SK-N-SH (cell line): ENCODE measurements around the gene OR7G1. TPM values are rescaled to one million over a fixed set of nuclear protein-coding genes. Genes with fewer than 3 reads are reported as not detected.

ENCODE experiments used
- CTCF ChIA-PET: fragments of 300-600, 350-600 bp; formaldehyde crosslinking; extraction: SDS; loops from one replicate; lab custom pipeline; 2021; lab: Yijun Ruan, JAX
- POLR2A ChIA-PET: fragments of 350-600 bp; sonication (Branson Sonifier 250); formaldehyde crosslinking; extraction: SDS; loops from one replicate; lab custom pipeline; 2020; ENCODE audit warnings: antibody characterized with exemption, inconsistent platforms; lab: Yijun Ruan, JAX
- DNase-seq: peaks from one replicate; pipeline ENCODE4 v3.0.0; 2012
- H2AFZ ChIP-seq: fragments of 200-600 bp; sonication (generic); 2 replicates; pipeline ENCODE4 v1.8.1; 2016; ENCODE audit warnings: antibody characterized with exemption, mild to moderate bottlenecking, low read depth
- H3F3A ChIP-seq: fragments of 200-600 bp; sonication (generic); replicated peaks from 2 replicates; pipeline ENCODE3; 2016; ENCODE audit warnings: antibody characterized with exemption, mild to moderate bottlenecking; ENCODE audit not compliant: insufficient read depth
- H3K27ac ChIP-seq, 2 experiments: fragments of 200-500 bp in 1 of 2; fragments of 200-600 bp in 1 of 2; sonication (Bioruptor generic) in 1 of 2; sonication (generic), shearing (Covaris generic) in 1 of 2; 2 replicates each; pipeline versions ENCODE4 v1.5.1 to v1.6.1; 2014 to 2016; ENCODE audit warnings: low read depth in 2 of 2, inconsistent platforms in 1 of 2, low read length in 1 of 2, mild to moderate bottlenecking in 1 of 2, mixed read lengths in 1 of 2
- H3K27me3 ChIP-seq: fragments of 200-600 bp; sonication (generic), shearing (Covaris generic); 2 replicates; pipeline ENCODE4 v1.6.1; 2016; ENCODE audit warnings: mixed run types; ENCODE audit not compliant: insufficient read depth
- H3K36me3 ChIP-seq, 2 experiments: fragments of 200-500 bp in 1 of 2; fragments of 200-600 bp in 1 of 2; sonication (Bioruptor generic) in 1 of 2; sonication (generic) in 1 of 2; replicated peaks in 1 of 2; 2 replicates each; pipeline versions ENCODE3 to v1.5.1; 2014 to 2016; ENCODE audit warnings: low read length in 1 of 2, mild to moderate bottlenecking in 1 of 2; ENCODE audit not compliant: insufficient read depth in 2 of 2, control insufficient read depth in 1 of 2
- H3K4me1 ChIP-seq, 2 experiments: fragments of 200-500 bp in 1 of 2; fragments of 200-600 bp in 1 of 2; sonication (Bioruptor generic) in 1 of 2; sonication (generic), shearing (Covaris generic) in 1 of 2; 2 replicates each; pipeline versions ENCODE4 v1.5.1 to v1.6.1; 2014 to 2016; ENCODE audit warnings: low read depth in 1 of 2, low read length in 1 of 2, mixed run types in 1 of 2; ENCODE audit not compliant: insufficient read depth in 2 of 2, control insufficient read depth in 1 of 2
- H3K4me2 ChIP-seq: fragments of 200-600 bp; sonication (generic), shearing (Covaris generic); 2 replicates; pipeline ENCODE4 v1.6.1; 2017; ENCODE audit warnings: mixed run types
- H3K4me3 ChIP-seq, 2 experiments: fragments of 200-500 bp in 1 of 2; fragments of 200-600 bp in 1 of 2; sonication (Bioruptor generic) in 1 of 2; sonication (generic), shearing (Covaris generic) in 1 of 2; 2 replicates each; pipeline versions ENCODE4 v1.5.1 to v1.8.1; 2014 to 2016; ENCODE audit warnings: low read depth in 2 of 2, inconsistent platforms in 1 of 2, low read length in 1 of 2, mild to moderate bottlenecking in 1 of 2, mixed read lengths in 1 of 2, moderate library complexity in 1 of 2
- H3K79me2 ChIP-seq: fragments of 200-600 bp; sonication (generic); 2 replicates; pipeline ENCODE4 v1.8.1; 2017; ENCODE audit warnings: mild to moderate bottlenecking; ENCODE audit not compliant: insufficient read depth
- H3K9ac ChIP-seq: fragments of 200-600 bp; sonication (generic); 2 replicates; pipeline ENCODE4 v1.6.1; 2017; ENCODE audit warnings: mixed run types
- H3K9me2 ChIP-seq: fragments of 200-600 bp; sonication (generic); 2 replicates; pipeline ENCODE4 v1.6.1; 2017; ENCODE audit warnings: mixed run types
- H3K9me3 ChIP-seq: fragments of 200-600 bp; sonication (generic); 2 replicates; pipeline ENCODE4 v1.6.1; 2017; ENCODE audit warnings: mixed run types, mild to moderate bottlenecking, moderate library complexity
- H4K20me1 ChIP-seq: fragments of 200-600 bp; sonication (generic); 2 replicates; pipeline ENCODE4 v1.6.1; 2017; ENCODE audit warnings: mild to moderate bottlenecking, mixed run types; ENCODE audit not compliant: insufficient read depth
- CHD2 ChIP-seq: fragments of 150-350 bp; IDR thresholded peaks from 2 replicates; pipeline ENCODE4 v1.6.1; 2018; ENCODE audit warnings: low read length; ENCODE audit not compliant: partially characterized antibody
- ELF1 ChIP-seq: IDR thresholded peaks from 2 replicates; pipeline ENCODE4 v1.4.0; 2012
- EP300 ChIP-seq, 2 experiments: IDR thresholded peaks; 2 replicates each; pipeline versions ENCODE4 v1.4.0 to v1.6.1; 2012; ENCODE audit warnings: borderline replicate concordance in 1 of 2, low read depth in 1 of 2, low read length in 1 of 2
- FOSL2 ChIP-seq: IDR thresholded peaks from 2 replicates; pipeline ENCODE4 v1.4.0; 2012; ENCODE audit warnings: low read depth, mild to moderate bottlenecking, moderate library complexity, borderline replicate concordance
- FOXM1 ChIP-seq: IDR thresholded peaks from 2 replicates; pipeline ENCODE4 v1.4.0; 2012; ENCODE audit warnings: low read depth, mild to moderate bottlenecking
- GATA2 ChIP-seq: sonication (generic); formaldehyde crosslinking; IDR thresholded peaks from 2 replicates; pipeline ENCODE4 v1.5.0; 2020; ENCODE audit warnings: mild to moderate bottlenecking, missing genetic modification reagents
- POLR2AphosphoS5 ChIP-seq: IDR thresholded peaks from 2 replicates; pipeline ENCODE4 v1.6.1; 2012; ENCODE audit warnings: low read depth, low read length
- RAD21 ChIP-seq: IDR thresholded peaks from 2 replicates; pipeline ENCODE4 v1.6.1; 2012; ENCODE audit warnings: mild to moderate bottlenecking, low read length
- RXRA ChIP-seq: IDR thresholded peaks from 2 replicates; pipeline ENCODE4 v1.4.0; 2012; ENCODE audit warnings: low read depth, mild to moderate bottlenecking, borderline replicate concordance
- TEAD4 ChIP-seq: IDR thresholded peaks from 2 replicates; pipeline ENCODE4 v1.4.0; 2012; ENCODE audit warnings: mild to moderate bottlenecking, borderline replicate concordance; ENCODE audit not compliant: insufficient read depth
- WGBS: methylation state at CpG from one replicate; pipeline ENCODE4 v1.1.6; 2017; ENCODE audit warnings: low lambda C conversion rate; 5-methylcytosine and 5-hydroxymethylcytosine counted together
- polyA plus RNA-seq, 3 experiments: library from polyadenylated mRNA; depleted of rRNA; stranded (reverse); fragments of >200 nt; gene quantifications; 2 replicates each; pipeline ENCODE4 v1.2.3, GENCODE V29; 2012
- TF ChIP-seq, protein P1 (sequence below): IDR thresholded peaks from 2 replicates; pipeline ENCODE4 v1.6.1; 2012; ENCODE audit warnings: mild to moderate bottlenecking, low read depth, low read length, moderate library complexity
- TF ChIP-seq, protein P2 (sequence below): IDR thresholded peaks from 2 replicates; pipeline ENCODE4 v1.4.0; 2012; ENCODE audit warnings: low read depth, borderline replicate concordance
- TF ChIP-seq, protein P3 (sequence below): IDR thresholded peaks from 2 replicates; pipeline ENCODE4 v1.4.0; 2012; ENCODE audit warnings: low read depth
- TF ChIP-seq, protein P4 (sequence below): IDR thresholded peaks from 2 replicates; pipeline ENCODE4 v1.4.0; 2012; ENCODE audit warnings: low read depth, borderline replicate concordance

The OR7G1 gene
- polyA plus RNA-seq, 1 of the 3 experiments (the other 2 are of a cell fraction), result not detected

DNA sequence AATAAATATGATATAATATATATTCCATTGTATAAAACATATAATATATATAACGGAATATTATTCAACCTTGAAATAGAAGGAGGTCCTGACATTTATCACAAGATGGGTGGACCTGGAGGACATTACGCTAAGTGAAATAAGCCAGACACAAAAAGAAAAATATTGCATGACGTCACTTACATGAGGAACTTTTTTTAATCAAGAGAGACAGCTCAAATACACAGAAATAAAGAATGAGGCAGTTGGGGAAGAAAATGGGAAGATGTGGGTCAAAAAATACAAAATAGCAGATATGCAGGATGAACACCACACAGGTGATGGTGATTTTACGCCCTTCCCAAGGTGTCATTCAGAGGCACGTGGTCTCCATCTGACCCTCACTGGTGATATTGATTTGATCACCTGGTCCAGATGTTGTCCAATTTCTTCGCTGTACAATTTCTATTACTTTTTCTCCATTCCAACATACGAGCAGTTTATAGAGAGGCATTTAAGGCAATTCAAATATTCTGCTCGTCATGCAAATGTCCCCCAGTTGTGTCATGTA is 24.1 kb upstream of the OR7G1 start:
- Histone ChIP-seq H3K27ac (peak overlapping the region; percentile 51 to 66; a peak in 1 of 4 replicates), H3K79me2 (peaks cover 45% of the 10 kb centered on the region)
- TF ChIP-seq RAD21, result no peak
- TF ChIP-seq, all 33 proteins: peak for 0
- peaks cover 23% of the 10 kb centered on the region for H3K9me3 ChIP-seq
- H3K4me2 ChIP-seq, result peak overlapping the region; percentile 72
- peak overlapping the region; percentile 97 for H3K9ac ChIP-seq
- H3K27me3 ChIP-seq, result peaks cover 8% of the 10 kb centered on the region; the same call in 1 of the 2 replicates
- H3F3A ChIP-seq, result peaks cover 13% of the 10 kb centered on the region
- peaks cover 0 to 28% of the 10 kb centered on the region in 2 experiments for H3K36me3 ChIP-seq
- no peak for DNase-seq
- ChIA-PET POLR2A (no interaction called here), CTCF (no interaction called here)
- peaks cover 6% of the 10 kb centered on the region; the same call in 1 of the 2 replicates for H4K20me1 ChIP-seq
- no peaks in the 10 kb centered on the region; a peak in 2 of 4 replicates for H3K4me1 ChIP-seq
- H3K9me2 ChIP-seq, result no peaks in the 10 kb centered on the region
- peak overlapping the region; percentile 99 for H2AFZ ChIP-seq
- WGBS, result 8% methylated on average over 8 of the region's 8 CpGs
- peak overlapping the region; percentile 84 to 94 for H3K4me3 ChIP-seq

DNA sequence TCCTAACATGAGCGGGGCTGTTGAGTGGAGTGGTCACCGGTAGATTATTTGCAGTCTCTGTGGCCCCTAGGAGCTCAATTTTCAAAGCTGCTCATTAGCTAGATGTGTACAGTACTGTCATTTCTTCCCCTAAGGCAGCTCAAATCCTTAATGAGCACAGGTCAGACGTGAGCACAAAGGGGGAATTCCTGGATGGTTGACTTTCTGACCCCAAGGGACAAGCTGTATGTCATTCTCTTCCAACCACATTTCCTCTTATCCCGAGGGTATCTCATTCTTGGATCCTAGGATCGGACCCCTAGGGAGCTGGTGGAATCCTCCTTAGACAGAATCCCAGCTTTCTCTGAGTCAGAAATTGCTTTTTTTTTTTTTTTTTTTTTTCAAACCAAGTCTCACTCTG is 16.9 kb upstream of the OR7G1 start:
- Histone ChIP-seq H3K27me3 (peaks cover 33% of the 10 kb centered on the region; the same call in 1 of the 2 replicates), H3K4me1 (no peaks in the 10 kb centered on the region), H3K4me2 (no peak overlapping the region), H3K9ac (no peak overlapping the region), H4K20me1 (no peaks in the 10 kb centered on the region), H3K79me2 (no peaks in the 10 kb centered on the region), H3K9me2 (no peaks in the 10 kb centered on the region), H3K36me3 (no peaks in the 10 kb centered on the region), H3K9me3 (no peaks in the 10 kb centered on the region), H3F3A (no peaks in the 10 kb centered on the region), H3K27ac (no peak overlapping the region), H3K4me3 (no peak overlapping the region), H2AFZ (no peak overlapping the region)
- CTCF ChIA-PET, result no interaction called here
- DNase-seq, result no peak
- POLR2A ChIA-PET, result no interaction called here
- TF ChIP-seq EP300 (IDR thresholded peaks at IDR 0.05; ENCODE audit: borderline replicate concordance in 1 of 2, low read depth in 1 of 2, low read length in 1 of 2), result no peak
- TF ChIP-seq TEAD4, result no peak
- TF ChIP-seq GATA2 (CRISPR knock-in tag), result no peak
- TF ChIP-seq CHD2, result no peak
- TF ChIP-seq, protein P1, sequence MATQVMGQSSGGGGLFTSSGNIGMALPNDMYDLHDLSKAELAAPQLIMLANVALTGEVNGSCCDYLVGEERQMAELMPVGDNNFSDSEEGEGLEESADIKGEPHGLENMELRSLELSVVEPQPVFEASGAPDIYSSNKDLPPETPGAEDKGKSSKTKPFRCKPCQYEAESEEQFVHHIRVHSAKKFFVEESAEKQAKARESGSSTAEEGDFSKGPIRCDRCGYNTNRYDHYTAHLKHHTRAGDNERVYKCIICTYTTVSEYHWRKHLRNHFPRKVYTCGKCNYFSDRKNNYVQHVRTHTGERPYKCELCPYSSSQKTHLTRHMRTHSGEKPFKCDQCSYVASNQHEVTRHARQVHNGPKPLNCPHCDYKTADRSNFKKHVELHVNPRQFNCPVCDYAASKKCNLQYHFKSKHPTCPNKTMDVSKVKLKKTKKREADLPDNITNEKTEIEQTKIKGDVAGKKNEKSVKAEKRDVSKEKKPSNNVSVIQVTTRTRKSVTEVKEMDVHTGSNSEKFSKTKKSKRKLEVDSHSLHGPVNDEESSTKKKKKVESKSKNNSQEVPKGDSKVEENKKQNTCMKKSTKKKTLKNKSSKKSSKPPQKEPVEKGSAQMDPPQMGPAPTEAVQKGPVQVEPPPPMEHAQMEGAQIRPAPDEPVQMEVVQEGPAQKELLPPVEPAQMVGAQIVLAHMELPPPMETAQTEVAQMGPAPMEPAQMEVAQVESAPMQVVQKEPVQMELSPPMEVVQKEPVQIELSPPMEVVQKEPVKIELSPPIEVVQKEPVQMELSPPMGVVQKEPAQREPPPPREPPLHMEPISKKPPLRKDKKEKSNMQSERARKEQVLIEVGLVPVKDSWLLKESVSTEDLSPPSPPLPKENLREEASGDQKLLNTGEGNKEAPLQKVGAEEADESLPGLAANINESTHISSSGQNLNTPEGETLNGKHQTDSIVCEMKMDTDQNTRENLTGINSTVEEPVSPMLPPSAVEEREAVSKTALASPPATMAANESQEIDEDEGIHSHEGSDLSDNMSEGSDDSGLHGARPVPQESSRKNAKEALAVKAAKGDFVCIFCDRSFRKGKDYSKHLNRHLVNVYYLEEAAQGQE, result no peak
- WGBS, result 4% methylated on average over 5 of the region's 5 CpGs

DNA sequence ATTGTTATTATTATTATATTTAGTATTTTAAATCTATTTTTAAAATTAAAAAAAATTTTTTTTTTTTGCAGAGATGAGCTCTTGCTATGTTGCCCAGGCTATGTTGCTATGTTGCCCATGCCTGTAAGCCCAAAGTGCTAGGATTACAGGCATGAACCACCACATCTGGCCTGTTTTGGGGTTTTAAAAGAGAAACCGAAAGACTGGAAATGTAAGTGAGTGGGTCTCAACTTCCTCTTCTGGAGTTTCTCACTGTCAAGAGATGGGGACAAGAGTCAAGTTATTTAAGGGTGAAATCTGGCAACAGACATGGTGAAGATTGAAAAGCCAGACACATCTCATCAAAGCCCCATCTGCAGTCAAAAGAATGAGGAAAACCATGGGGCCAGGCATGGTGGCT is 15.4 kb upstream of the OR7G1 start:
- H2AFZ ChIP-seq, result no peak overlapping the region
- H3K27me3 ChIP-seq, result peaks cover 40% of the 10 kb centered on the region; the same call in 1 of the 2 replicates
- H3K9me3 ChIP-seq, result no peaks in the 10 kb centered on the region
- WGBS, result 5% methylated on average over 1 of the region's 1 CpG
- no peaks in the 10 kb centered on the region for H3K4me1 ChIP-seq
- POLR2A ChIA-PET, result no interaction called here
- no peaks in the 10 kb centered on the region for H4K20me1 ChIP-seq
- H3K4me3 ChIP-seq, result no peak overlapping the region
- no peak overlapping the region for H3K27ac ChIP-seq
- H3K4me2 ChIP-seq, result no peak overlapping the region
- no peaks in the 10 kb centered on the region for H3K79me2 ChIP-seq
- H3K9ac ChIP-seq, result no peak overlapping the region
- H3K9me2 ChIP-seq, result no peaks in the 10 kb centered on the region
- DNase-seq, result no peak
- no peaks in the 10 kb centered on the region for H3K36me3 ChIP-seq
- no peaks in the 10 kb centered on the region for H3F3A ChIP-seq
- CTCF ChIA-PET, result no interaction called here
- no peak for TF ChIP-seq RXRA
- no peak for TF ChIP-seq POLR2AphosphoS5
- no peak for TF ChIP-seq ELF1
- TF ChIP-seq, protein P2, sequence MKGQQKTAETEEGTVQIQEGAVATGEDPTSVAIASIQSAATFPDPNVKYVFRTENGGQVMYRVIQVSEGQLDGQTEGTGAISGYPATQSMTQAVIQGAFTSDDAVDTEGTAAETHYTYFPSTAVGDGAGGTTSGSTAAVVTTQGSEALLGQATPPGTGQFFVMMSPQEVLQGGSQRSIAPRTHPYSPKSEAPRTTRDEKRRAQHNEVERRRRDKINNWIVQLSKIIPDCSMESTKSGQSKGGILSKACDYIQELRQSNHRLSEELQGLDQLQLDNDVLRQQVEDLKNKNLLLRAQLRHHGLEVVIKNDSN, result no peak
- TF ChIP-seq, protein P3, sequence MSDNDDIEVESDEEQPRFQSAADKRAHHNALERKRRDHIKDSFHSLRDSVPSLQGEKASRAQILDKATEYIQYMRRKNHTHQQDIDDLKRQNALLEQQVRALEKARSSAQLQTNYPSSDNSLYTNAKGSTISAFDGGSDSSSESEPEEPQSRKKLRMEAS, result no peak
- TF ChIP-seq, protein P4, sequence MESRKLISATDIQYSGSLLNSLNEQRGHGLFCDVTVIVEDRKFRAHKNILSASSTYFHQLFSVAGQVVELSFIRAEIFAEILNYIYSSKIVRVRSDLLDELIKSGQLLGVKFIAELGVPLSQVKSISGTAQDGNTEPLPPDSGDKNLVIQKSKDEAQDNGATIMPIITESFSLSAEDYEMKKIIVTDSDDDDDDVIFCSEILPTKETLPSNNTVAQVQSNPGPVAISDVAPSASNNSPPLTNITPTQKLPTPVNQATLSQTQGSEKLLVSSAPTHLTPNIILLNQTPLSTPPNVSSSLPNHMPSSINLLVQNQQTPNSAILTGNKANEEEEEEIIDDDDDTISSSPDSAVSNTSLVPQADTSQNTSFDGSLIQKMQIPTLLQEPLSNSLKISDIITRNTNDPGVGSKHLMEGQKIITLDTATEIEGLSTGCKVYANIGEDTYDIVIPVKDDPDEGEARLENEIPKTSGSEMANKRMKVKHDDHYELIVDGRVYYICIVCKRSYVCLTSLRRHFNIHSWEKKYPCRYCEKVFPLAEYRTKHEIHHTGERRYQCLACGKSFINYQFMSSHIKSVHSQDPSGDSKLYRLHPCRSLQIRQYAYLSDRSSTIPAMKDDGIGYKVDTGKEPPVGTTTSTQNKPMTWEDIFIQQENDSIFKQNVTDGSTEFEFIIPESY, result no peak
- no peak for TF ChIP-seq FOXM1
- TF ChIP-seq EP300 (IDR thresholded peaks at IDR 0.05; ENCODE audit: borderline replicate concordance in 1 of 2, low read depth in 1 of 2, low read length in 1 of 2), result no peak
- TF ChIP-seq FOSL2, result no peak
